ENCODE data around the gene TMCC2.

- TF ChIP-seq CTCF (conservative IDR thresholded peaks at IDR 0.05; ENCODE audit: low read depth, low read length) (no peak), EZH2 (IDR thresholded peaks at IDR 0.05; ENCODE audit: borderline replicate concordance, low read depth, low read length, poor library complexity, severe bottlenecking) (no peak)
Observed at GRCh38 chr1:205236951-205237475, 9.3 kb downstream of the TMCC2 start.

All from A673 (cell line).